Kidney capillary endothelial cell (primary cell): ENCODE data around the gene ADGRG1.
"Not testable (repeated sequence)": the region's sequence is repeated elsewhere in the genome, so short reads cannot be mapped to it uniquely, and the experiment has no call there.

Source experiments
- DNase-seq: peaks from one replicate; pipeline ENCODE4 v3.0.0-alpha.2; 2018; ENCODE audit warnings: low spot score

Gene ADGRG1

GRCh38 chr16:57699899-57700298 lies 71.5 kb downstream of the ADGRG1 start:
- no peak for DNase-seq

GRCh38 chr16:57700781-57701551 lies 72.5 kb downstream of the ADGRG1 start:
- no peak for DNase-seq

GRCh38 chr16:57701759-57702371 lies 73.4 kb downstream of the ADGRG1 start:
- DNase-seq: no peak

GRCh38 chr16:57703416-57704010 lies 75.1 kb downstream of the ADGRG1 start:
- no peak for DNase-seq

- no peak for DNase-seq
These were observed 75.8 kb downstream of the ADGRG1 start for GRCh38 chr16:57704011-57704904.

- no peak for DNase-seq
These were observed 76.7 kb downstream of the ADGRG1 start for GRCh38 chr16:57704905-57705852.

GRCh38 chr16:57706717-57707116 lies 78.3 kb downstream of the ADGRG1 start:
- DNase-seq: no peak

GRCh38 chr16:57707331-57707730 lies 78.9 kb downstream of the ADGRG1 start:
- no peak for DNase-seq

- no peak for DNase-seq
These were observed 79.7 kb downstream of the ADGRG1 start for GRCh38 chr16:57708168-57708567.

- DNase-seq: no peak
These were observed 81.2 kb downstream of the ADGRG1 start for GRCh38 chr16:57709663-57710062.

GRCh38 chr16:57711346-57711745 lies 82.9 kb downstream of the ADGRG1 start:
- no peak for DNase-seq

- no peak for DNase-seq
These were observed 83.6 kb downstream of the ADGRG1 start for GRCh38 chr16:57711993-57712392.

GRCh38 chr16:57712569-57712968 lies 84.1 kb downstream of the ADGRG1 start:
- not testable (repeated sequence) for DNase-seq

- no peak for DNase-seq
These were observed 85.2 kb downstream of the ADGRG1 start for GRCh38 chr16:57713596-57713995.

- no peak for DNase-seq
These were observed 85.6 kb downstream of the ADGRG1 start for GRCh38 chr16:57714047-57714446.
